ENCODE results near the gene RBM44.

DNA sequence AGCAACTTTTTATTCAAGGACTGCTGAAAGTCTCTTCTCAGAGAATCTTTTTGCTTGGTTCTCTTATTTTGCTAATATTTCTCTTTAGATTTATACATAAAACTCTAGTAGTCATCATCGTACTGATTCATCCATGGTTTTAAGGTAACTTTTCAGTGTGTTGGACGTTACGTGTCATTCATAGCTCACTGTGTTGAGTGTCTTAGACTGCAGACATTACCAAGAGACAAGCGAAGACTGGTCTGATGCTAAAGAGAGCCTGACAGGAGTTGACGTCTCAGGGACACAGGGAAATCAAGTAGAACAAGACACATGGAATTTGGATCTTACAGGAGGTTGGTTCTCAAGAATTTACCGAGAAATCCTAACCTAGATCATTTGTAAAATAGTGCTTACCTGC, 25.5 kb downstream of the RBM44 start:
- TF ChIP-seq, protein P1, sequence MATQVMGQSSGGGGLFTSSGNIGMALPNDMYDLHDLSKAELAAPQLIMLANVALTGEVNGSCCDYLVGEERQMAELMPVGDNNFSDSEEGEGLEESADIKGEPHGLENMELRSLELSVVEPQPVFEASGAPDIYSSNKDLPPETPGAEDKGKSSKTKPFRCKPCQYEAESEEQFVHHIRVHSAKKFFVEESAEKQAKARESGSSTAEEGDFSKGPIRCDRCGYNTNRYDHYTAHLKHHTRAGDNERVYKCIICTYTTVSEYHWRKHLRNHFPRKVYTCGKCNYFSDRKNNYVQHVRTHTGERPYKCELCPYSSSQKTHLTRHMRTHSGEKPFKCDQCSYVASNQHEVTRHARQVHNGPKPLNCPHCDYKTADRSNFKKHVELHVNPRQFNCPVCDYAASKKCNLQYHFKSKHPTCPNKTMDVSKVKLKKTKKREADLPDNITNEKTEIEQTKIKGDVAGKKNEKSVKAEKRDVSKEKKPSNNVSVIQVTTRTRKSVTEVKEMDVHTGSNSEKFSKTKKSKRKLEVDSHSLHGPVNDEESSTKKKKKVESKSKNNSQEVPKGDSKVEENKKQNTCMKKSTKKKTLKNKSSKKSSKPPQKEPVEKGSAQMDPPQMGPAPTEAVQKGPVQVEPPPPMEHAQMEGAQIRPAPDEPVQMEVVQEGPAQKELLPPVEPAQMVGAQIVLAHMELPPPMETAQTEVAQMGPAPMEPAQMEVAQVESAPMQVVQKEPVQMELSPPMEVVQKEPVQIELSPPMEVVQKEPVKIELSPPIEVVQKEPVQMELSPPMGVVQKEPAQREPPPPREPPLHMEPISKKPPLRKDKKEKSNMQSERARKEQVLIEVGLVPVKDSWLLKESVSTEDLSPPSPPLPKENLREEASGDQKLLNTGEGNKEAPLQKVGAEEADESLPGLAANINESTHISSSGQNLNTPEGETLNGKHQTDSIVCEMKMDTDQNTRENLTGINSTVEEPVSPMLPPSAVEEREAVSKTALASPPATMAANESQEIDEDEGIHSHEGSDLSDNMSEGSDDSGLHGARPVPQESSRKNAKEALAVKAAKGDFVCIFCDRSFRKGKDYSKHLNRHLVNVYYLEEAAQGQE (IDR thresholded peaks at IDR 0.05; ENCODE audit: borderline replicate concordance): no peak
- no peak for TF ChIP-seq POLR2AphosphoS5 (IDR thresholded peaks at IDR 0.05)

Measured in neural cell (in vitro differentiated cells).